WTC11 (cell line): ENCODE data around the gene IPO4. TPM values are rescaled to one million over a fixed set of nuclear protein-coding genes. Genes with fewer than 3 reads are reported as not detected.

Experiments
- ATAC-seq: fragments of 200-7000 bp; cut with Tn5 transposase; 2 replicates; pipeline ENCODE4 v1.10.0; 2021; ENCODE audit warnings: mild to moderate bottlenecking, moderate library complexity
- CTCF ChIA-PET: fragments of 300-600 bp; sonication (Branson Sonifier 250); formaldehyde crosslinking; loops from one replicate; lab custom pipeline; 2021; ENCODE audit warnings: antibody characterized with exemption; lab: Charles Lee
- POLR2A ChIA-PET: fragments of 350-600 bp; sonication (Branson Sonifier 250); formaldehyde crosslinking; loops from one replicate; lab custom pipeline; 2021; ENCODE audit warnings: antibody characterized with exemption; lab: Charles Lee
- DNase-seq: peaks from one replicate; pipeline ENCODE4 v3.0.0; 2021; ENCODE audit warnings: low spot score
- H3K27ac Mint-ChIP-seq: 2 replicates; pipeline ENCODE4 v1.8.0; 2021; ENCODE audit warnings: mixed read lengths
- H3K27me3 Mint-ChIP-seq: 2 replicates; pipeline ENCODE4 v1.8.0; 2021; ENCODE audit warnings: low read depth, mild to moderate bottlenecking, moderate library complexity, mixed read lengths
- H3K36me3 Mint-ChIP-seq: 2 replicates; pipeline ENCODE4 v1.8.0; 2021; ENCODE audit warnings: mixed read lengths
- H3K4me1 Mint-ChIP-seq: 2 replicates; pipeline ENCODE4 v1.8.0; 2022; ENCODE audit warnings: mixed read lengths
- H3K4me3 Mint-ChIP-seq: 2 replicates; pipeline ENCODE4 v1.8.0; 2021; ENCODE audit warnings: mild to moderate bottlenecking, moderate library complexity, mixed read lengths
- H3K9me3 Mint-ChIP-seq: 2 replicates; pipeline ENCODE4 v1.8.0; 2021; ENCODE audit warnings: mixed read lengths
- CBFB ChIP-seq: sonication (generic); formaldehyde crosslinking; IDR thresholded peaks from 2 replicates; pipeline ENCODE4 v1.8.1; 2022; ENCODE audit warnings: mild to moderate bottlenecking, low read depth, missing genetic modification reagents
- ERG ChIP-seq: fragments of 250-450 bp; sonication (Bioruptor Pico); IDR thresholded peaks from 2 replicates; pipeline ENCODE4 v1.8.0; 2021; ENCODE audit warnings: mild to moderate bottlenecking
- ESRRA ChIP-seq: sonication (generic); formaldehyde crosslinking; IDR thresholded peaks from 2 replicates; pipeline ENCODE4 v1.8.1; 2022; ENCODE audit warnings: mild to moderate bottlenecking, missing genetic modification reagents, borderline replicate concordance
- FOXJ3 ChIP-seq: sonication (generic); formaldehyde crosslinking; IDR thresholded peaks from 2 replicates; pipeline ENCODE4 v1.9.0; 2021; ENCODE audit warnings: missing genetic modification reagents, mild to moderate bottlenecking, borderline replicate concordance
- FOXK1 ChIP-seq: sonication (generic); formaldehyde crosslinking; IDR thresholded peaks from 2 replicates; pipeline ENCODE4 v1.8.0; 2022; ENCODE audit warnings: mild to moderate bottlenecking, moderate library complexity, missing genetic modification reagents
- GTF2I ChIP-seq: fragments of 250-450 bp; sonication (Bioruptor Pico); conservative IDR thresholded peaks from 2 replicates; pipeline ENCODE4 v1.4.0; 2021; ENCODE audit warnings: mild to moderate bottlenecking
- IRF1 ChIP-seq: sonication (generic); formaldehyde crosslinking; IDR thresholded peaks from 2 replicates; pipeline ENCODE4 v1.8.0; 2023; ENCODE audit warnings: missing genetic modification reagents
- NFE2L1 ChIP-seq: sonication (generic); formaldehyde crosslinking; IDR thresholded peaks from 2 replicates; pipeline ENCODE4 v1.8.1; 2023; ENCODE audit warnings: missing genetic modification reagents
- PRDM15 ChIP-seq: sonication (generic); formaldehyde crosslinking; IDR thresholded peaks from 2 replicates; pipeline ENCODE4 v1.8.0; 2022; ENCODE audit warnings: missing genetic modification reagents
- SOX15 ChIP-seq: fragments of 250-450 bp; sonication (Bioruptor Pico); IDR thresholded peaks from 2 replicates; pipeline ENCODE4 v1.9.0; 2021; ENCODE audit warnings: mild to moderate bottlenecking
- TCF7 ChIP-seq: sonication (generic); formaldehyde crosslinking; IDR thresholded peaks from 2 replicates; pipeline ENCODE4 v1.8.0; 2022; ENCODE audit warnings: mild to moderate bottlenecking, low read depth, missing genetic modification reagents, moderate library complexity
- TEAD1 ChIP-seq: sonication (generic); formaldehyde crosslinking; IDR thresholded peaks from 2 replicates; pipeline ENCODE4 v1.8.0; 2022; ENCODE audit warnings: mild to moderate bottlenecking, missing genetic modification reagents
- TP53 ChIP-seq: sonication (generic); formaldehyde crosslinking; IDR thresholded peaks from 2 replicates; pipeline ENCODE4 v1.8.1; 2023; ENCODE audit warnings: mild to moderate bottlenecking, missing genetic modification reagents
- ZNF121 ChIP-seq: sonication (generic); formaldehyde crosslinking; IDR thresholded peaks from 2 replicates; pipeline ENCODE4 v1.8.0; 2023; ENCODE audit warnings: missing genetic modification reagents
- ZNF138 ChIP-seq: sonication (generic); formaldehyde crosslinking; conservative IDR thresholded peaks from 2 replicates; pipeline ENCODE4 v1.8.1; 2022; ENCODE audit warnings: mild to moderate bottlenecking, moderate library complexity, missing genetic modification reagents
- ZNF232 ChIP-seq: sonication (generic); formaldehyde crosslinking; IDR thresholded peaks from 2 replicates; pipeline ENCODE4 v1.8.0; 2022; ENCODE audit warnings: mild to moderate bottlenecking, missing genetic modification reagents
- ZNF263 ChIP-seq: sonication (generic); formaldehyde crosslinking; IDR thresholded peaks from 2 replicates; pipeline ENCODE4 v1.8.1; 2022; ENCODE audit warnings: low read depth, mild to moderate bottlenecking, moderate library complexity, missing genetic modification reagents
- total RNA-seq: library from RNA; stranded (reverse); gene quantifications from 3 replicates; pipeline ENCODE4 v1.2.3, GENCODE V29; 2021
- TF ChIP-seq, protein P1 (sequence below): sonication (generic); formaldehyde crosslinking; IDR thresholded peaks from 2 replicates; pipeline ENCODE4 v1.8.1; 2023; ENCODE audit warnings: mild to moderate bottlenecking, missing genetic modification reagents

The IPO4 gene
- total RNA-seq, 1 experiment from 2014 or later: 128 TPM

GRCh38 chr14:24160499-24160849 is 28.1 kb downstream of the IPO4 start:
- no peak for ATAC-seq
- no peak for DNase-seq
- CTCF ChIA-PET: interaction anchor here (0.9 to 2.7 kb wide), 35 partner anchors 9 to 271 kb away, joined by 3 to 55 read pairs (median 7); partner anchors contain the start of genes CHMP4A, CIDEB, DCAF11 and DHRS1
- H3K27ac Mint-ChIP-seq: no peak overlapping the region
- H3K36me3 Mint-ChIP-seq: peaks cover 40% of the 10 kb centered on the region
- H3K4me3 Mint-ChIP-seq: no peak overlapping the region
- TF ChIP-seq SOX15 (CRISPR knock-in tag): no peak
- no peak for TF ChIP-seq CBFB (CRISPR knock-in tag)
- no peak for TF ChIP-seq GTF2I
- TF ChIP-seq TCF7 (CRISPR knock-in tag): no peak
- no peak for TF ChIP-seq ESRRA
- TF ChIP-seq ZNF263 (CRISPR knock-in tag): no peak
- no peak for TF ChIP-seq NFE2L1 (CRISPR knock-in tag)
- TF ChIP-seq TEAD1: no peak
- TF ChIP-seq TP53: no peak
- no peak for TF ChIP-seq FOXJ3
- no peaks in the 10 kb centered on the region for H3K9me3 Mint-ChIP-seq
- POLR2A ChIA-PET: interaction anchor here (0.6 to 2.3 kb wide), 11 partner anchors 10 to 875 kb away, joined by 3 to 13 read pairs (median 5); partner anchors contain the start of genes DCAF11, EMC9, IPO4 and NRL
- no peaks in the 10 kb centered on the region for H3K27me3 Mint-ChIP-seq
- H3K4me1 Mint-ChIP-seq: peaks cover 13% of the 10 kb centered on the region

DNA sequence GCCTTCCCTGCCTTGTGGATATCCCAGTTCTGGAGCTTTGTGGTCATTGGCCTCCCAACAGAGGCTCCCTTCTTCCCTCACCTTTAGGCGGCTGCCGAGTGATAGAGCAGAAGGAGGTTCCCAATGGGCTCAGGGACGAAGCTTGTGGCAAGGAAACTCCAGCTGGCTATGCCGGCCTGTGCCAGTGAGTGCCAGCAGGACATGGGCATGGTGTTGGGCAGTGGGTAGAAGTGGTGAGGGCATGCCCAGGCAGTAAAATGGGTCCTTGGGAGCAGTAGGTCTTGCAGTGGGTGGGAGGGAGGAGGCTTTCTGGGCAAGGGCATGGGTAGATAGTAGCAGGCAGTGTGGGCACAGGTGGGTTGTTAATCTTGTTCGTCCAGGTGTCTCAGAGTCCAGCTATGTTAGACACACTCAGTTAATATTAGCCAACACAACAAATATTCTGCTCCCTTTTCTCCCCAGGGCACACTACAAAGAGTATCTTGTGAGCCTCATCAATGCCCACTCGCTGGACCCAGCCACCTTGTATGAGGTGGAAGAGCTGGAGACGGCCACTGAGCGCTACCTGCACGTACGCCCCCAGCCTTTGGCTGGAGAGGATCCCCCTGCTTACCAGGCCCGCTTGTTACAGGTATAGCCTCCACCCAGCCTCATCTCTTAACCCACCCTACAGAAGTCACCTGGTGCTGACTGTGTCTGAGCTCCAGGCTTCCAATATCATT is 28.7 kb downstream of the IPO4 start:
- Mint-ChIP-seq H3K9me3 (no peaks in the 10 kb centered on the region), H3K4me1 (peaks cover 13% of the 10 kb centered on the region), H3K27me3 (no peaks in the 10 kb centered on the region), H3K4me3 (no peak overlapping the region), H3K27ac (no peak overlapping the region), H3K36me3 (peaks cover 44% of the 10 kb centered on the region)
- DNase-seq (no peak), ATAC-seq (no peak)
- ChIA-PET CTCF (interaction anchor here (0.7 to 2.7 kb wide), 20 partner anchors 9 to 272 kb away, joined by 3 to 42 read pairs (median 14); partner anchors contain the start of genes CHMP4A, DCAF11, DHRS1 and IPO4), POLR2A (interaction anchor here (1.5 to 2.3 kb wide), 5 partner anchors 9 to 64 kb away, joined by 4 to 13 read pairs (median 7); partner anchors contain the start of genes DCAF11, IPO4, NRL and PSME2)
- TF ChIP-seq, protein P1, sequence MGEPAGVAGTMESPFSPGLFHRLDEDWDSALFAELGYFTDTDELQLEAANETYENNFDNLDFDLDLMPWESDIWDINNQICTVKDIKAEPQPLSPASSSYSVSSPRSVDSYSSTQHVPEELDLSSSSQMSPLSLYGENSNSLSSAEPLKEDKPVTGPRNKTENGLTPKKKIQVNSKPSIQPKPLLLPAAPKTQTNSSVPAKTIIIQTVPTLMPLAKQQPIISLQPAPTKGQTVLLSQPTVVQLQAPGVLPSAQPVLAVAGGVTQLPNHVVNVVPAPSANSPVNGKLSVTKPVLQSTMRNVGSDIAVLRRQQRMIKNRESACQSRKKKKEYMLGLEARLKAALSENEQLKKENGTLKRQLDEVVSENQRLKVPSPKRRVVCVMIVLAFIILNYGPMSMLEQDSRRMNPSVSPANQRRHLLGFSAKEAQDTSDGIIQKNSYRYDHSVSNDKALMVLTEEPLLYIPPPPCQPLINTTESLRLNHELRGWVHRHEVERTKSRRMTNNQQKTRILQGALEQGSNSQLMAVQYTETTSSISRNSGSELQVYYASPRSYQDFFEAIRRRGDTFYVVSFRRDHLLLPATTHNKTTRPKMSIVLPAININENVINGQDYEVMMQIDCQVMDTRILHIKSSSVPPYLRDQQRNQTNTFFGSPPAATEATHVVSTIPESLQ (CRISPR knock-in tag): no peak
- no peak for TF ChIP-seq TP53
- TF ChIP-seq ZNF121: no peak
- TF ChIP-seq FOXK1 (CRISPR knock-in tag): no peak
- no peak for TF ChIP-seq PRDM15 (CRISPR knock-in tag)
- no peak for TF ChIP-seq IRF1 (CRISPR knock-in tag)
- TF ChIP-seq ZNF232 (CRISPR knock-in tag): no peak
- TF ChIP-seq ZNF138: no peak
- no peak for TF ChIP-seq NFE2L1 (CRISPR knock-in tag)
- no peak for TF ChIP-seq ERG (CRISPR knock-in tag)
